Measurements from ENCODE around the gene SLC18B1.
"Not testable (repeated sequence)": the region's sequence is repeated elsewhere in the genome, so short reads cannot be mapped to it uniquely, and the experiment has no call there.

Gene SLC18B1

GRCh38 chr6:132790450-132790849 is 8.0 kb downstream of the SLC18B1 start:
- H3K4me3 ChIP-seq (ENCODE audit: low read depth, low read length), result no peak overlapping the region
- TF ChIP-seq CTCF (IDR thresholded peaks at IDR 0.05; ENCODE audit: low read depth, low read length, missing control alignments), result no peak
- in situ Hi-C loops (cut with HindIII; ENCODE audit: low pct_ligation_motif_present, low sequenced_read_pairs), result no loop called here
- no peak for DNase-seq
- no peaks in the 10 kb centered on the region for H3K36me3 ChIP-seq (replicated peaks)
- no peak overlapping the region for H3K27ac ChIP-seq
- H3K27me3 ChIP-seq (replicated peaks), result no peaks in the 10 kb centered on the region

- Histone ChIP-seq H3K27ac (no peak overlapping the region), H3K27me3 (replicated peaks) (no peaks in the 10 kb centered on the region), H3K36me3 (replicated peaks) (no peaks in the 10 kb centered on the region), H3K4me3 (ENCODE audit: low read depth, low read length) (no peak overlapping the region)
- in situ Hi-C loops (cut with HindIII; ENCODE audit: low pct_ligation_motif_present, low sequenced_read_pairs), result no loop called here
- DNase-seq, result no peak
- no peak for TF ChIP-seq CTCF (IDR thresholded peaks at IDR 0.05; ENCODE audit: low read depth, low read length, missing control alignments)
Measured at GRCh38 chr6:132789396-132789776, 9.1 kb downstream of the SLC18B1 start.

DNA sequence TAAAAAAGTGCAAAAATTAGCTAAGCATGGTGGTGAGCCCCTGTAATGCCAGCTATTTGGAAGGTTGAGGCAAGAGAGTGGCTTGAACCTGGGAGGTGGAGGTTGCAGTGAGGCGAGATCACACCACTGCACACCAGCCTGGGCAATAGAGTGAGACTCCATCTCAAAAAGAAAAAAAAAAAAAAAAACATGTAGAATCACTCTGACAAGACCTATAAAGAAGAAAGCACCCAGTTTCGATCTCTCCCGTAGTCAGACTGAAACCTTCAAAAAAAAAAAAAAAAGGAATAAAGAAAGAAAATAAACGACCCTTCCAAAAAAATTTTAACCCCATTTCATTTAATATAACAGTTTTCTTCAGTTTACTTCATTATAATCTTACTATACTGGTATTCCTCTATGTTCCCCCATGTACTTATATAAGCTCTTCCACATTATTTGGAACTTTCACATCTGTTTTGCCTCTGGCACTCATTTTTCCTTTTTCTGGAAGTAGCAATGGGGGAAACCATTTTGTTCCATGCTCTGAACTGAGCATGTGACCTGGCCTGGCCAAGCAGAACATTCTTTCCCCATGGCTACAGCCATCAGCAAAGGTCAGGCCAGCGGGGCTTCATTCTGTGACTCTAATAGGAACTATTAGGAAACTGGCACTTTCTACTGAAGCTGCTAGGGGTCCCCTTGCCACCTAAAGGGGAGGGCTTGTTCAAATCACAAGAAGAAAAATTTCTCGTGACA is 9.6 kb downstream of the SLC18B1 start:
- no peak for TF ChIP-seq CTCF (IDR thresholded peaks at IDR 0.05; ENCODE audit: low read depth, low read length, missing control alignments)
- H3K27me3 ChIP-seq (replicated peaks), result no peaks in the 10 kb centered on the region
- in situ Hi-C loops (cut with HindIII; ENCODE audit: low pct_ligation_motif_present, low sequenced_read_pairs), result no loop called here
- no peak for DNase-seq
- no peak overlapping the region for H3K4me3 ChIP-seq (ENCODE audit: low read depth, low read length)
- no peak overlapping the region for H3K27ac ChIP-seq
- no peaks in the 10 kb centered on the region for H3K36me3 ChIP-seq (replicated peaks)

DNA sequence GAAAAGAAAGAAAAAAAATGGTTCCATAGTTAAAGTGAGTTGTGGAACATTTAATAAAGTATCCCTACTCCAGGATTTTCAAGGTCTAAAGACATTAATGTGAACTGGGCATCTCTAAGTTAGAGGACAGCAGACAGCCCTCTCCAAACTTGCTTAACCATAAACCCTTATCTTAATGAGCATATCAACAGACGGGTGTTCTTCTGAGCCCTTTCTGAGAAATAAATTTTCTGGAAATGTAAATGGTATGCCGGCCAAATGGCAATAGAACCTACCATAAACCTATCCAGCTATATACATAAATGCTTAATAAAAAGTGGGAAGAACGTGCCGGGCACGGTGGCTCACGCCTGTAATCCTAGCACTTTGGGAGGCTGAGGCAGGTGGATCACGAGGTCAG is 12.5 kb downstream of the SLC18B1 start:
- no peak overlapping the region for H3K4me3 ChIP-seq (ENCODE audit: low read depth, low read length)
- TF ChIP-seq CTCF (IDR thresholded peaks at IDR 0.05; ENCODE audit: low read depth, low read length, missing control alignments), result no peak
- in situ Hi-C loops (cut with HindIII; ENCODE audit: low pct_ligation_motif_present, low sequenced_read_pairs), result no loop called here
- DNase-seq, result no peak
- no peak overlapping the region for H3K27ac ChIP-seq
- no peaks in the 10 kb centered on the region for H3K36me3 ChIP-seq (replicated peaks)
- no peaks in the 10 kb centered on the region for H3K27me3 ChIP-seq (replicated peaks)

DNA sequence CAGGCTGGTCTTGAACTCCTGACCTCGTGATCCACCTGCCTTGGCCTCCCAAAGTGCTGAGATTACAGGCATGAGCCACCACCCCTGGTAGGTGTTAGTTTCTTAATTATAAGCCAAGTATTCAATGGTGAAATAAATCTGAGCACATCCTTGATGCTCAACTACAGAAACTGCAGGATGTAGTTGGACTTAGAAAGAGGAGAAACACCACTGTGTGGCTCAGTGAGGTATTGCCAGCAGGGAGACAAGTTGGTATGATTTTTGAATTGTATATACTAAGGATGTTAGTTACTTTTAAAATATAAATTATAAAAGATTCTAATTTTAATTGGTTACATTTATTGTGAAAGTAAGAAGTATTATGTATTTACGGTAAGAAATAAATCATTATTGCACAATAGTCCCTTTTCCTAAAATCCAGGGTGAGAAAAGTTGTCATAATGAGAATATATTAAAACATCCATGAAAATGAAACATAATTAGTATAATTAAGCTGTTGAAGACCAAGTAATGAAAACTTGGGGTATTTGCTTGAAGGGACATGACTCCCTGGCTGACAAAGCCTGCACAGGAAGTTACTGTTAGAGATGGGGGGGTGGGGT is 17.6 kb downstream of the SLC18B1 start:
- in situ Hi-C loops (cut with HindIII; ENCODE audit: low pct_ligation_motif_present, low sequenced_read_pairs), result no loop called here
- Histone ChIP-seq H3K27ac (no peak overlapping the region), H3K4me3 (ENCODE audit: low read depth, low read length) (no peak overlapping the region), H3K27me3 (replicated peaks) (no peaks in the 10 kb centered on the region), H3K36me3 (replicated peaks) (no peaks in the 10 kb centered on the region)
- no peak for DNase-seq
- TF ChIP-seq CTCF (IDR thresholded peaks at IDR 0.05; ENCODE audit: low read depth, low read length, missing control alignments), result peak; percentile 59

GRCh38 chr6:132777881-132778280 is 20.6 kb downstream of the SLC18B1 start:
- H3K4me3 ChIP-seq (ENCODE audit: low read depth, low read length); in situ Hi-C loops (cut with HindIII; ENCODE audit: low pct_ligation_motif_present, low sequenced_read_pairs); H3K36me3 ChIP-seq (replicated peaks); H3K27me3 ChIP-seq (replicated peaks); H3K27ac ChIP-seq; DNase-seq: not testable (repeated sequence)
